HUES64 (cell line): ENCODE measurements around the gene CACNA2D3.
A peak's percentile ranks its signal among the peaks of the same experiment; 100 is the strongest.

ENCODE experiments used
- H3K27ac ChIP-seq: 2 replicates; pipeline ENCODE4 v1.7.0; 2013; ENCODE audit warnings: low read depth, low read length, inconsistent platforms
- H3K27me3 ChIP-seq: 2 replicates; pipeline ENCODE4 v1.6.1; 2013; ENCODE audit warnings: mild to moderate bottlenecking, low read length; ENCODE audit not compliant: insufficient read depth
- H3K36me3 ChIP-seq: 2 replicates; pipeline ENCODE4 v1.6.1; 2013; ENCODE audit warnings: mild to moderate bottlenecking, low read length; ENCODE audit not compliant: insufficient read depth
- H3K4me1 ChIP-seq: 2 replicates; pipeline ENCODE4 v1.6.1; 2013; ENCODE audit warnings: mild to moderate bottlenecking, low read length, moderate library complexity; ENCODE audit not compliant: insufficient read depth
- H3K4me3 ChIP-seq: 2 replicates; pipeline ENCODE4 v1.5.1; 2013; ENCODE audit warnings: mild to moderate bottlenecking, low read length, moderate library complexity
- H3K9ac ChIP-seq: 2 replicates; pipeline ENCODE4 v1.6.1; 2013; ENCODE audit warnings: mild to moderate bottlenecking, low read depth, low read length
- H3K9me3 ChIP-seq: 2 replicates; pipeline ENCODE4 v1.6.1; 2013; ENCODE audit warnings: low read depth, low read length; ENCODE audit not compliant: insufficient read depth
- WGBS: fragments of 150-250, 120-280 bp; methylation state at CpG from one replicate; pipeline ENCODE4 v1.1.7; 2013; ENCODE audit warnings: missing lambda C conversion rate; 5-methylcytosine and 5-hydroxymethylcytosine counted together

Gene CACNA2D3

GRCh38 chr3:54681706-54682105 is 559.4 kb downstream of the CACNA2D3 start:
- H3K9me3 ChIP-seq: no peaks in the 10 kb centered on the region
- WGBS: 94% methylated on average over 5 of the region's 6 CpGs
- no peaks in the 10 kb centered on the region for H3K36me3 ChIP-seq
- H3K4me1 ChIP-seq: peaks cover 8% of the 10 kb centered on the region; the same call in 1 of the 2 replicates
- no peak overlapping the region for H3K4me3 ChIP-seq
- H3K27me3 ChIP-seq: no peaks in the 10 kb centered on the region
- H3K9ac ChIP-seq: no peak overlapping the region
- no peak overlapping the region for H3K27ac ChIP-seq

GRCh38 chr3:54685213-54685612 is 562.9 kb downstream of the CACNA2D3 start:
- Histone ChIP-seq H3K9ac (no peak overlapping the region), H3K27ac (no peak overlapping the region), H3K9me3 (no peaks in the 10 kb centered on the region), H3K4me1 (peaks cover 19% of the 10 kb centered on the region), H3K27me3 (no peaks in the 10 kb centered on the region), H3K4me3 (no peak overlapping the region), H3K36me3 (no peaks in the 10 kb centered on the region)
- WGBS: 93% methylated on average over 2 of the region's 2 CpGs

GRCh38 chr3:54691289-54691771 is 569.0 kb downstream of the CACNA2D3 start:
- peaks cover 20% of the 10 kb centered on the region for H3K4me1 ChIP-seq
- WGBS: 77% methylated on average over 2 of the region's 2 CpGs
- no peaks in the 10 kb centered on the region for H3K27me3 ChIP-seq
- no peak overlapping the region for H3K9ac ChIP-seq
- H3K9me3 ChIP-seq: no peaks in the 10 kb centered on the region
- H3K27ac ChIP-seq: no peak overlapping the region
- no peaks in the 10 kb centered on the region for H3K36me3 ChIP-seq
- no peak overlapping the region for H3K4me3 ChIP-seq

GRCh38 chr3:54696313-54696712 is 574.0 kb downstream of the CACNA2D3 start:
- H3K27me3 ChIP-seq: no peaks in the 10 kb centered on the region
- H3K4me1 ChIP-seq: peaks cover 24% of the 10 kb centered on the region
- no peaks in the 10 kb centered on the region for H3K9me3 ChIP-seq
- no peak overlapping the region for H3K4me3 ChIP-seq
- H3K36me3 ChIP-seq: no peaks in the 10 kb centered on the region
- 96% methylated on average over 2 of the region's 3 CpGs for WGBS
- H3K27ac ChIP-seq: no peak overlapping the region
- H3K9ac ChIP-seq: no peak overlapping the region

- H3K36me3 ChIP-seq: no peaks in the 10 kb centered on the region
- H3K9me3 ChIP-seq: no peaks in the 10 kb centered on the region
- H3K4me3 ChIP-seq: no peak overlapping the region
- WGBS: 51% methylated on average over 1 of the region's 1 CpG
- no peak overlapping the region for H3K9ac ChIP-seq
- no peaks in the 10 kb centered on the region for H3K27me3 ChIP-seq
- H3K4me1 ChIP-seq: peaks cover 21% of the 10 kb centered on the region
- no peak overlapping the region for H3K27ac ChIP-seq
Measured at GRCh38 chr3:54698054-54698453, 575.7 kb downstream of the CACNA2D3 start.

- WGBS: 82% methylated on average over 1 of the region's 1 CpG
- Histone ChIP-seq H3K4me3 (no peak overlapping the region), H3K36me3 (no peaks in the 10 kb centered on the region), H3K9ac (no peak overlapping the region), H3K9me3 (no peaks in the 10 kb centered on the region), H3K27ac (peak overlapping the region; percentile 11; the same call in 1 of the 2 replicates), H3K4me1 (peaks cover 45% of the 10 kb centered on the region), H3K27me3 (no peaks in the 10 kb centered on the region)
Measured at GRCh38 chr3:54703923-54704322, 581.6 kb downstream of the CACNA2D3 start.

- WGBS: 83% methylated on average over 3 of the region's 3 CpGs
- H3K9me3 ChIP-seq: no peaks in the 10 kb centered on the region
- no peak overlapping the region for H3K27ac ChIP-seq
- no peak overlapping the region for H3K9ac ChIP-seq
- no peaks in the 10 kb centered on the region for H3K36me3 ChIP-seq
- no peak overlapping the region for H3K4me3 ChIP-seq
- no peaks in the 10 kb centered on the region for H3K27me3 ChIP-seq
- peaks cover 56% of the 10 kb centered on the region for H3K4me1 ChIP-seq
Measured at GRCh38 chr3:54705730-54706129, 583.4 kb downstream of the CACNA2D3 start.

- WGBS: 87% methylated on average over 3 of the region's 3 CpGs
Measured at GRCh38 chr3:54706738-54707137, 584.4 kb downstream of the CACNA2D3 start.

GRCh38 chr3:54709785-54710184 is 587.4 kb downstream of the CACNA2D3 start:
- no peaks in the 10 kb centered on the region for H3K36me3 ChIP-seq
- H3K9ac ChIP-seq: no peak overlapping the region
- H3K27ac ChIP-seq: peak overlapping the region; percentile 81; the same call in 1 of the 2 replicates
- no peaks in the 10 kb centered on the region for H3K27me3 ChIP-seq
- no peak overlapping the region for H3K4me3 ChIP-seq
- H3K4me1 ChIP-seq: peaks cover 37% of the 10 kb centered on the region
- no peaks in the 10 kb centered on the region for H3K9me3 ChIP-seq
- WGBS: 70% methylated on average over 2 of the region's 3 CpGs

More at GRCh38 chr3:54706738-54707137, 584.4 kb downstream of the CACNA2D3 start:
- peaks cover 56% of the 10 kb centered on the region for H3K4me1 ChIP-seq
- H3K9me3 ChIP-seq: no peaks in the 10 kb centered on the region
- H3K27ac ChIP-seq: no peak overlapping the region
- no peak overlapping the region for H3K4me3 ChIP-seq
- no peak overlapping the region for H3K9ac ChIP-seq
- H3K27me3 ChIP-seq: no peaks in the 10 kb centered on the region
- H3K36me3 ChIP-seq: no peaks in the 10 kb centered on the region

- Histone ChIP-seq H3K4me3 (no peak overlapping the region), H3K9ac (no peak overlapping the region), H3K4me1 (peaks cover 25% of the 10 kb centered on the region), H3K27ac (peak overlapping the region; percentile 61; the same call in 1 of the 2 replicates), H3K9me3 (no peaks in the 10 kb centered on the region), H3K27me3 (no peaks in the 10 kb centered on the region), H3K36me3 (no peaks in the 10 kb centered on the region)
- 93% methylated on average over 5 of the region's 5 CpGs for WGBS
Measured at GRCh38 chr3:54710954-54711353, 588.6 kb downstream of the CACNA2D3 start.

- Histone ChIP-seq H3K27ac (no peak overlapping the region), H3K9ac (no peak overlapping the region), H3K4me1 (peaks cover 24% of the 10 kb centered on the region), H3K4me3 (no peak overlapping the region), H3K27me3 (no peaks in the 10 kb centered on the region), H3K36me3 (no peaks in the 10 kb centered on the region), H3K9me3 (no peaks in the 10 kb centered on the region)
- WGBS: 96% methylated on average over 5 of the region's 5 CpGs
Measured at GRCh38 chr3:54712539-54712938, 590.2 kb downstream of the CACNA2D3 start.

- no peaks in the 10 kb centered on the region for H3K36me3 ChIP-seq
- H3K4me3 ChIP-seq: no peak overlapping the region
- peaks cover 19% of the 10 kb centered on the region for H3K4me1 ChIP-seq
- no peak overlapping the region for H3K27ac ChIP-seq
- no peaks in the 10 kb centered on the region for H3K27me3 ChIP-seq
- H3K9me3 ChIP-seq: no peaks in the 10 kb centered on the region
- WGBS: 100% methylated on average over 1 of the region's 1 CpG
- H3K9ac ChIP-seq: no peak overlapping the region
Measured at GRCh38 chr3:54713031-54713430, 590.7 kb downstream of the CACNA2D3 start.
